Gastrocnemius medialis (tissue), 4 donors: ENCODE results near the gene ZNF277. TPM values are rescaled to one million over a fixed set of nuclear protein-coding genes. Genes with fewer than 3 reads are reported as not detected.
"Not testable (repeated sequence)": the region's sequence is repeated elsewhere in the genome, so short reads cannot be mapped to it uniquely, and the experiment has no call there.

Experiments used
- ATAC-seq, 2 donors: fragments of 150-250 bp; one replicate each; pipeline ENCODE4 v1.9.1; 2016
- DNase-seq, 2 donors: peaks; one replicate each; pipeline ENCODE4 v3.0.0-alpha.2; 2019
- H3K27ac ChIP-seq, 4 donors: fragments of 200-600 bp; sonication (generic); 1 replicate in 1 of 4; 2 replicates in 3 of 4; pipeline ENCODE4 v1.5.1; 2016 to 2018; ENCODE audit warnings: mild to moderate bottlenecking in 2 of 4, moderate library complexity in 1 of 4
- H3K27me3 ChIP-seq, 3 donors: fragments of 200-600 bp; sonication (generic) in 2 of 3; 1 replicate in 1 of 3; 2 replicates in 2 of 3; pipeline versions ENCODE4 v1.5.1 to v1.6.0; 2016 to 2019; ENCODE audit warnings: mild to moderate bottlenecking in 1 of 3, moderate library complexity in 1 of 3
- H3K36me3 ChIP-seq, 2 donors: fragments of 200-600 bp; sonication (generic) in 1 of 2; one replicate each; pipeline ENCODE4 v1.5.1; 2017 to 2018
- H3K4me1 ChIP-seq, 2 donors: fragments of 200-600 bp; sonication (generic) in 1 of 2; one replicate each; pipeline ENCODE4 v1.5.1; 2016 to 2017; ENCODE audit warnings: mild to moderate bottlenecking in 2 of 2
- H3K4me3 ChIP-seq, 4 donors: fragments of 200-600 bp; sonication (generic) in 3 of 4; 1 replicate in 1 of 4; 2 replicates in 3 of 4; pipeline ENCODE4 v1.5.1; 2016 to 2019; ENCODE audit warnings: mild to moderate bottlenecking in 2 of 4
- H3K9me3 ChIP-seq, 3 donors: fragments of 200-600 bp; sonication (generic) in 2 of 3; 1 replicate in 1 of 3; 2 replicates in 2 of 3; pipeline ENCODE4 v1.5.1; 2016 to 2019
- POLR2A ChIP-seq, 2 donors: fragments of 450-650 bp; IDR thresholded peaks; one replicate each; pipeline ENCODE4 v1.6.1; 2017; ENCODE audit warnings: antibody characterized with exemption in 2 of 2, mild to moderate bottlenecking in 2 of 2, moderate library complexity in 2 of 2
- in situ Hi-C, 4 donors: fragments of 200-750 bp; cut with MboI; loops; one replicate each; pipeline versions ENCODE4 v1.15.0 to v1.8.0; 2017; ENCODE audit warnings: low sequenced_read_pairs in 4 of 4
- intact Hi-C: fragments of 100-400 bp; cut with DNase I; formaldehyde crosslinking; loops from one replicate; pipeline ENCODE4 v1.15.1; 2023; ENCODE audit warnings: low total_unique reads
- total RNA-seq, 4 donors: library from RNA; depleted of rRNA; stranded (reverse); fragments of >200 nt; gene quantifications; one replicate each; pipeline versions ENCODE4 v1.1.0 to v1.2.3, GENCODE V29; 2016
- TF ChIP-seq, protein P1 (sequence below), 5 experiments: fragments of 450-650 bp in 3 of 5; fragments of 200-600 bp in 2 of 5; sonication (generic) in 2 of 5; IDR thresholded peaks in 4 of 5; conservative IDR thresholded peaks in 1 of 5; 1 replicate in 4 of 5; 2 replicates in 1 of 5; pipeline ENCODE4 v1.5.1; 2016 to 2019; ENCODE audit warnings: antibody characterized with exemption in 5 of 5, mild to moderate bottlenecking in 3 of 5, moderate library complexity in 3 of 5

Gene ZNF277
- total RNA-seq, 4 donors from 2014 or later: 12.2 to 16.5 (median 15.0) TPM

DNA sequence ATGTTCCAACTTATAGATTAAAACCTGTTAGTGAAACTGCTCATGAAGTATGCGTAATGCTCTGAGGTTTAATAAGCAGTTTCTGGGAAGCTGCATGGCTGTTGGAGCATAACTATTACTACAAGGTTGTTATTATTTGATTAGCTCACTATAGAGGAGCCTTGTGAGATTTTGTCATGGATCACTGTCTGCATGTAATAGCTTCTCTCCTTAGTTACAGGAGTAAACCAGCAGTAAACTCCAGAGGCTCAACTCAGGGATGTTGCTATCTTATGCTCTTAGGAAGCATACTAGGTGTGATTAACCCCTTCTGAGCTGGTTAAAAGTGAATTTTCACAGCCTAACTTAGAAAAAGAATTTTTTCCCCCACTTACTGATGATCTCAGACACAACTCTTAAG, 180.1 kb downstream of the ZNF277 start:
- Histone ChIP-seq H3K27ac (no peak overlapping the region), H3K9me3 (no peaks in the 10 kb centered on the region), H3K36me3 (no peaks in the 10 kb centered on the region), H3K4me3 (no peak overlapping the region), H3K27me3 (no peaks in the 10 kb centered on the region), H3K4me1 (peaks cover 0 to 4% of the 10 kb centered on the region in 2 donors)
- ATAC-seq: no peak
- intact Hi-C loops: no loop called here
- DNase-seq: no peak
- in situ Hi-C loops: no loop called here
- TF ChIP-seq, protein P1, sequence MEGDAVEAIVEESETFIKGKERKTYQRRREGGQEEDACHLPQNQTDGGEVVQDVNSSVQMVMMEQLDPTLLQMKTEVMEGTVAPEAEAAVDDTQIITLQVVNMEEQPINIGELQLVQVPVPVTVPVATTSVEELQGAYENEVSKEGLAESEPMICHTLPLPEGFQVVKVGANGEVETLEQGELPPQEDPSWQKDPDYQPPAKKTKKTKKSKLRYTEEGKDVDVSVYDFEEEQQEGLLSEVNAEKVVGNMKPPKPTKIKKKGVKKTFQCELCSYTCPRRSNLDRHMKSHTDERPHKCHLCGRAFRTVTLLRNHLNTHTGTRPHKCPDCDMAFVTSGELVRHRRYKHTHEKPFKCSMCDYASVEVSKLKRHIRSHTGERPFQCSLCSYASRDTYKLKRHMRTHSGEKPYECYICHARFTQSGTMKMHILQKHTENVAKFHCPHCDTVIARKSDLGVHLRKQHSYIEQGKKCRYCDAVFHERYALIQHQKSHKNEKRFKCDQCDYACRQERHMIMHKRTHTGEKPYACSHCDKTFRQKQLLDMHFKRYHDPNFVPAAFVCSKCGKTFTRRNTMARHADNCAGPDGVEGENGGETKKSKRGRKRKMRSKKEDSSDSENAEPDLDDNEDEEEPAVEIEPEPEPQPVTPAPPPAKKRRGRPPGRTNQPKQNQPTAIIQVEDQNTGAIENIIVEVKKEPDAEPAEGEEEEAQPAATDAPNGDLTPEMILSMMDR (IDR thresholded peaks at IDR 0.05 in 4 of 5, conservative IDR thresholded peaks at IDR 0.05 in 1 of 5): no peak
- TF ChIP-seq POLR2A (IDR thresholded peaks at IDR 0.05): no peak

DNA sequence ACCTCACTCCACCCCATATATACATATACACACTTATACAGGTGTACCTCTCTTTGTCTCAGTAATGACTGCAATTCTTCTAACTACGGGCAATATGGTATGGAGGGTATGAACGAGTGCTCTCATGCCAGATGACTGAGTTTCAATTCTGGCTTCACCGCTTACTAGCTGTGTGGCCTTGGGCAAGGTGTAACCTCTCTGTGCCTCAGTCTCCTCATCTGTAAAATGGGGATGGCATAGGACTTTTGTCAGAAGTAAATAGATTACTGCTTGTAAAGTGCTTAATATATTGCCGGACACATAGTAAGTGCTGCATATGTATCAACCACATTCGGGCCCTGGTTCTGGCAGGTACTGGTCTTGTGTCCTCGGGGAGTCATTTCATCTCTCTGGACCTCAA, 183.7 kb downstream of the ZNF277 start:
- Histone ChIP-seq H3K27ac (peak overlapping the region in 2 of 4 donors; percentile 87 to 95), H3K4me3 (no peak overlapping the region), H3K4me1 (peaks cover 6 to 10% of the 10 kb centered on the region in 2 donors), H3K9me3 (no peaks in the 10 kb centered on the region), H3K27me3 (no peaks in the 10 kb centered on the region), H3K36me3 (no peaks in the 10 kb centered on the region)
- in situ Hi-C loops (no loop called here), intact Hi-C loops (loop anchor here (5.0 kb wide), 2 partner anchors 57 to 183 kb away; partner anchors contain the start of genes DOCK4 and ZNF277)
- no peak for DNase-seq
- TF ChIP-seq POLR2A (IDR thresholded peaks at IDR 0.05): no peak
- TF ChIP-seq, protein P1 (IDR thresholded peaks at IDR 0.05 in 4 of 5, conservative IDR thresholded peaks at IDR 0.05 in 1 of 5): no peak
- no peak for ATAC-seq

DNA sequence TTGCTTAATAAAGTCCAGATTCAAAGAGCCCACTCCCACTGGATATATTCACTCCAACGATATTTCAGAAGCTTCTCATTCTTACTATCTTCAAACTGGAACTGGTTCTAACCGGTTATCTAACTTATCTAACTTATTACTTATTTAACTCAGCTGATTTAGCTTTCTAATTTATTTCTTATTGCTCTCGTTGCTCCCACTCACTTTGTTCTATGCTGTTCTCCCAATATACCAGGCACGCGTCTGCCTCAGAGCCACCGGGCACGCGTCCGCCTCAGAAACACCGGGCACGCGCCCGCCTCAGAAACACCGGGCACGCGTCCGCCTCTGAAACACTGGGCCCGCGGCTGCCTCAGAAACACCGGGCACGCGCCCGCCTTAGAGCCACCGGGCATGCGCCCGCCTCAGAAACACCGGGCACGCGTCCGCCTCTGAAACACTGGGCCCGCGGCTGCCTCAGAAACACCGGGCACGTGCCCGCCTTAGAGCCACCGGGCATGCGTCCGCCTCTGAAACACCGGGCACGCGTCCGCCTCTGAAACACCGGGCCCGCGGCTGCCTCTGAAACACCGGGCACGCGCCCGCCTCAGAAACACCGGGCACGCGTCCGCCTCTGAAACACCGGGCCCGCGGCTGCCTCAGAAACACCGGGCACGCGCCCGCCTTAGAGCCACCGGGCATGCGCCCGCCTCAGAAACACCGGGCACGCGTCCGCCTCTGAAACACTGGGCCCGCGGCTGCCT, 184.8 kb downstream of the ZNF277 start:
- in situ Hi-C loops, H3K27me3 ChIP-seq, H3K36me3 ChIP-seq, H3K9me3 ChIP-seq: not testable (repeated sequence)
- peak; percentile 41 to 72 for ATAC-seq
- Histone ChIP-seq H3K27ac (peak overlapping the region; percentile 87 to 95 (median 91)), H3K4me1 (peaks cover 6 to 10% of the 10 kb centered on the region in 2 donors), H3K4me3 (peak overlapping the region; percentile 62 to 69 (median 64))
- intact Hi-C loops: loop anchor here (5.0 kb wide), 2 partner anchors 56 to 184 kb away; partner anchors contain the start of genes DOCK4 and ZNF277
- DNase-seq: peak; percentile 40 to 78

DNA sequence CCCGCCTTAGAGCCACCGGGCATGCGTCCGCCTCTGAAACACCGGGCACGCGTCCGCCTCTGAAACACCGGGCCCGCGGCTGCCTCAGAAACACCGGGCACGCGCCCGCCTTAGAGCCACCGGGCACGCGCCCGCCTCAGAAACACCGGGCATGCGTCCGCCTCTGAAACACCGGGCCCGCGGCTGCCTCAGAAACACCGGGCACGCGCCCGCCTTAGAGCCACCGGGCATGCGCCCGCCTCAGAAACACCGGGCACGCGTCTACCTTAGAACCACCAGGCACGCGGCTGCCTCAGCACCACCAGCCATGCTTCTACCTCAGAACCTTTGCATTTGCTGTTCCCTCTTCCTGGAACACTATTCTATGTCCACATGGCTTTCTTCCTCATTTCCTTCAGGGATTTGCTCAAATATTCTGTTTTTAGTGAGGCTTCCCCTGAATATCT, 185.4 kb downstream of the ZNF277 start:
- intact Hi-C loops: loop anchor here (5.0 kb wide), 2 partner anchors 55 to 185 kb away; partner anchors contain the start of genes DOCK4 and ZNF277
- in situ Hi-C loops, H3K36me3 ChIP-seq, H3K9me3 ChIP-seq, H3K27me3 ChIP-seq: not testable (repeated sequence)
- Histone ChIP-seq H3K4me3 (peak overlapping the region; percentile 62 to 69 (median 64)), H3K4me1 (peaks cover 6 to 10% of the 10 kb centered on the region in 2 donors), H3K27ac (peak overlapping the region; percentile 87 to 95 (median 91))
- peak; percentile 69 to 78 for ATAC-seq
- peak; percentile 58 to 82 for DNase-seq

Other genes with a start within 250 kb of the ZNF277 start
- gene DOCK4, start 296 bp upstream of the ZNF277 start, total RNA-seq: 10 to 100 TPM in 2 of 4 donors, 1 to 10 TPM in 2; 8.7 to 12.0 (median 10.2) TPM
- gene IFRD1, start 243.8 kb downstream of the ZNF277 start, total RNA-seq: 10 to 100 TPM; 37.8 to 70.8 (median 50.1) TPM